ENCODE data around the gene ABTB1. TPM values are rescaled to one million over a fixed set of nuclear protein-coding genes. Genes with fewer than 3 reads are reported as not detected.

ABTB1 gene
- total and polyA plus RNA-seq, 5 donors from 2014 or later, result 120 to 130 (median 123) TPM

- Mint-ChIP-seq H3K9me3 (no peaks in the 10 kb centered on the region), H3K4me1 (no peaks in the 10 kb centered on the region), H3K4me3 (no peak overlapping the region), H3K27me3 (no peaks in the 10 kb centered on the region), H3K36me3 (peaks cover 2% of the 10 kb centered on the region), H3K27ac (no peak overlapping the region)
- no peaks in the 10 kb centered on the region for H3K4me1 ChIP-seq (ENCODE audit: control insufficient read depth, insufficient read depth, low read length, poor library complexity, severe bottlenecking)
- ATAC-seq (ENCODE audit: low read depth in 2 of 2), result no peak
- no peaks in the 10 kb centered on the region for H3K27me3 ChIP-seq (ENCODE audit: control insufficient read depth, insufficient read depth, low read length)
- H3K9me3 ChIP-seq (ENCODE audit: control insufficient read depth in 2 of 2, low read length in 2 of 2), result no peaks in the 10 kb centered on the region
- no peak overlapping the region for H3K4me3 ChIP-seq (ENCODE audit: low read depth, low read length)
- no peaks in the 10 kb centered on the region for H3K36me3 ChIP-seq (ENCODE audit: control insufficient read depth, insufficient read depth, low read length)
- no peak overlapping the region for H3K27ac ChIP-seq (ENCODE audit: insufficient read depth, low read length, poor library complexity, severe bottlenecking)
- DNase-seq, result no peak
These were observed 27.9 kb upstream of the ABTB1 start for GRCh38 chr3:127644641-127645370.

DNA sequence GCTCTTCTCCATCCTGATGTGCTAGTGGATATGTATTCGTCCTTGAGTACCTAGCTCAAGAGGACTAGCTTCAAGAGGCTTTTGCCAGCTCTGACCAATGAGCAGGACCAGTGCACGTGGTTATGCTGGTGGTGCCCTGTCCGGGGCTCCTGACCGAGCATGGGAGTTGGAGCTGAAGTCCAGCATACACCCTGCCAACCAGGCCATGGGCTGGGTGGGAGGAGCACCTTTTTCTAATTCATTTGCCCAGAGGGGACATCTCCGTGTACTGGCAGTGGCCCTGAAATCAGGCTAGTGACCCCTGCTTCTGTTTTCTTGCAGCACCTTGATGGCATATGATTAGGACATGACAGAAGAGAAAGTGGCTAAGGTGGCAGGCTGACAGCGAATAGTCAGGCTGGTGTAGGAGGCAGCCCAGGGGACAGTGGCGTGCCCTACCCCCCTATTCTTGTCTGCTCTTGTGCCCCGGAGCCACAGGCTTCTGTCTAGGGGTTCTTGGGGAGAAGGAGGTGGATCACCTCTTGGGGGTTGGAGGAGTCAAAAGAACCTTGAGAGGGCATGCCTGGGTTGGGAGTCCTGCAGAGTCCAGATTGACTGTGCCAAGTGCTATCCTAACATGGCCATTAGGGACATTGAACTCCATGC, 27.3 kb upstream of the ABTB1 start:
- Histone ChIP-seq H3K36me3 (ENCODE audit: control insufficient read depth, insufficient read depth, low read length) (no peaks in the 10 kb centered on the region), H3K9me3 (ENCODE audit: control insufficient read depth in 2 of 2, low read length in 2 of 2) (no peaks in the 10 kb centered on the region), H3K4me1 (ENCODE audit: control insufficient read depth, insufficient read depth, low read length, poor library complexity, severe bottlenecking) (no peaks in the 10 kb centered on the region), H3K27ac (ENCODE audit: insufficient read depth, low read length, poor library complexity, severe bottlenecking) (no peak overlapping the region), H3K27me3 (ENCODE audit: control insufficient read depth, insufficient read depth, low read length) (no peaks in the 10 kb centered on the region), H3K4me3 (ENCODE audit: low read depth, low read length) (no peak overlapping the region)
- no peaks in the 10 kb centered on the region for H3K27me3 Mint-ChIP-seq
- DNase-seq (no peak), ATAC-seq (ENCODE audit: low read depth in 2 of 2) (no peak)
- H3K27ac Mint-ChIP-seq, result no peak overlapping the region
- no peak overlapping the region for H3K4me3 Mint-ChIP-seq
- H3K4me1 Mint-ChIP-seq, result no peaks in the 10 kb centered on the region
- no peaks in the 10 kb centered on the region for H3K36me3 Mint-ChIP-seq
- H3K9me3 Mint-ChIP-seq, result no peaks in the 10 kb centered on the region

GRCh38 chr3:127646501-127647046, 26.2 kb upstream of the ABTB1 start:
- Histone ChIP-seq H3K4me3 (ENCODE audit: low read depth, low read length) (no peak overlapping the region), H3K4me1 (ENCODE audit: control insufficient read depth, insufficient read depth, low read length, poor library complexity, severe bottlenecking) (no peaks in the 10 kb centered on the region), H3K36me3 (ENCODE audit: control insufficient read depth, insufficient read depth, low read length) (no peaks in the 10 kb centered on the region), H3K9me3 (ENCODE audit: control insufficient read depth in 2 of 2, low read length in 2 of 2) (no peaks in the 10 kb centered on the region), H3K27ac (ENCODE audit: insufficient read depth, low read length, poor library complexity, severe bottlenecking) (no peak overlapping the region), H3K27me3 (ENCODE audit: control insufficient read depth, insufficient read depth, low read length) (no peaks in the 10 kb centered on the region)
- Mint-ChIP-seq H3K9me3 (no peaks in the 10 kb centered on the region), H3K27me3 (no peaks in the 10 kb centered on the region), H3K4me3 (no peak overlapping the region), H3K27ac (no peak overlapping the region), H3K4me1 (no peaks in the 10 kb centered on the region), H3K36me3 (no peaks in the 10 kb centered on the region)
- ATAC-seq (ENCODE audit: low read depth in 2 of 2) (no peak), DNase-seq (no peak)

- no peak for DNase-seq
- no peak overlapping the region for H3K4me3 Mint-ChIP-seq
- H3K9me3 ChIP-seq (ENCODE audit: control insufficient read depth in 2 of 2, low read length in 2 of 2), result no peaks in the 10 kb centered on the region
- H3K36me3 ChIP-seq (ENCODE audit: control insufficient read depth, insufficient read depth, low read length), result no peaks in the 10 kb centered on the region
- ATAC-seq (ENCODE audit: low read depth in 2 of 2), result no peak
- H3K4me1 ChIP-seq (ENCODE audit: control insufficient read depth, insufficient read depth, low read length, poor library complexity, severe bottlenecking), result no peaks in the 10 kb centered on the region
- no peaks in the 10 kb centered on the region for H3K27me3 ChIP-seq (ENCODE audit: control insufficient read depth, insufficient read depth, low read length)
- no peaks in the 10 kb centered on the region for H3K36me3 Mint-ChIP-seq
- no peaks in the 10 kb centered on the region for H3K4me1 Mint-ChIP-seq
- no peaks in the 10 kb centered on the region for H3K27me3 Mint-ChIP-seq
- H3K27ac Mint-ChIP-seq, result no peak overlapping the region
- H3K9me3 Mint-ChIP-seq, result no peaks in the 10 kb centered on the region
- H3K27ac ChIP-seq (ENCODE audit: insufficient read depth, low read length, poor library complexity, severe bottlenecking), result no peak overlapping the region
- H3K4me3 ChIP-seq (ENCODE audit: low read depth, low read length), result no peak overlapping the region
These were observed 25.4 kb upstream of the ABTB1 start for GRCh38 chr3:127647166-127647844.

DNA sequence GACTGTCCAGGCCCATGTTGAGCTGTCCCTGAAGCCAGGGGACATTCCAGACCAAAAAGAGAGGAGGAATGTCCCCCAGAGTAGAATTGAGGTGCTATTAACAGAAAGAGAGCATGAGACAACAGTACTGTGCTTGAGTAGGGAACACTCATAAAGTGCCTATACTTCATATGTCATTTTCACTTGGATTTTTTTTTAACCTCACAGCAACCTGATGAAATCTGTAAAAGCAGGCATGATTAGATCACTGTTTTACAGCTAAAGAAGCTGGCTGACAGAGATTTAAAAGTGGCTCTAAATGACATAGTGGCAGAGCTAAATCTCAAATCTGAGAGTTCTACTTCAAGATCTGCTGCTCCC, 24.9 kb upstream of the ABTB1 start:
- Mint-ChIP-seq H3K4me1 (no peaks in the 10 kb centered on the region), H3K9me3 (no peaks in the 10 kb centered on the region), H3K27me3 (no peaks in the 10 kb centered on the region), H3K36me3 (no peaks in the 10 kb centered on the region), H3K4me3 (no peak overlapping the region), H3K27ac (no peak overlapping the region)
- Histone ChIP-seq H3K27me3 (ENCODE audit: control insufficient read depth, insufficient read depth, low read length) (no peaks in the 10 kb centered on the region), H3K27ac (ENCODE audit: insufficient read depth, low read length, poor library complexity, severe bottlenecking) (no peak overlapping the region), H3K9me3 (ENCODE audit: control insufficient read depth in 2 of 2, low read length in 2 of 2) (no peaks in the 10 kb centered on the region), H3K36me3 (ENCODE audit: control insufficient read depth, insufficient read depth, low read length) (no peaks in the 10 kb centered on the region), H3K4me1 (ENCODE audit: control insufficient read depth, insufficient read depth, low read length, poor library complexity, severe bottlenecking) (no peaks in the 10 kb centered on the region), H3K4me3 (ENCODE audit: low read depth, low read length) (no peak overlapping the region)
- ATAC-seq (ENCODE audit: low read depth in 2 of 2) (no peak), DNase-seq (no peak)

- ATAC-seq (ENCODE audit: low read depth in 2 of 2), result no peak
- Mint-ChIP-seq H3K9me3 (no peaks in the 10 kb centered on the region), H3K36me3 (no peaks in the 10 kb centered on the region), H3K4me1 (no peaks in the 10 kb centered on the region), H3K27me3 (no peaks in the 10 kb centered on the region), H3K27ac (no peak overlapping the region), H3K4me3 (no peak overlapping the region)
- Histone ChIP-seq H3K27me3 (ENCODE audit: control insufficient read depth, insufficient read depth, low read length) (no peaks in the 10 kb centered on the region), H3K27ac (ENCODE audit: insufficient read depth, low read length, poor library complexity, severe bottlenecking) (no peak overlapping the region), H3K9me3 (ENCODE audit: control insufficient read depth in 2 of 2, low read length in 2 of 2) (no peaks in the 10 kb centered on the region), H3K36me3 (ENCODE audit: control insufficient read depth, insufficient read depth, low read length) (no peaks in the 10 kb centered on the region), H3K4me3 (ENCODE audit: low read depth, low read length) (no peak overlapping the region), H3K4me1 (ENCODE audit: control insufficient read depth, insufficient read depth, low read length, poor library complexity, severe bottlenecking) (no peaks in the 10 kb centered on the region)
- no peak for DNase-seq
These were observed 22.5 kb upstream of the ABTB1 start for GRCh38 chr3:127650236-127650635.

DNA sequence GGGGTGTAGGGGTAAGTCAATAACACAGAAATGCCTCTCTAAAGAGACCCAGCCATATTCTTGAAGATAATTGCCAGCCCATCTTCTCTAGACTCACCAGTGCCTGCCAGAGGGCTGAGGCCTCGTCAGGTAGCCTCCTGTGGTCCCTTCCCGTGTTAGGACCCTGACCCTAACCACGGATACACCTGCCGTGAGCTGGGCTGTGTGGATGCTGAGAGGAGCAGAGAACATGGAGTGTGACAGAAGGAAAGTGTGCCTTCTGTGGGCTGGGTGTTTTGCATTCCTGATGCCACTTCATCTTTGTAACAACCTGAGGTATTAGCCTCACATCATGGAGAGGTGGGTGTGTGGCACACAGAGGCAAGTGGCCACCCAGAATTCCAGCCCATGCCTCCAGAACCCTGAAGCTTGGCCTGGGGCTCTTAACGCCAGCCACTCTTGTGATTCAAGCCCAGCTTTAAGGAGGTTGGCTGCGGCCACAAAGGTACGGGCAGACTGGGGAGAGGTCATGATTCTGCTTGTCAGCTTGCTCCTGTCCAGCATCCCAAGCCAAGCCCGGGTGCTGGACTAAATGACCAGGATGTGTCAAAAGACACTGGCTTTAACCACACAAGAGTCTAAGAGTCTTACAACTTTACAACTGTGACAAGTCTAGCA, 21.1 kb upstream of the ABTB1 start:
- Mint-ChIP-seq H3K36me3 (no peaks in the 10 kb centered on the region), H3K4me1 (no peaks in the 10 kb centered on the region), H3K4me3 (no peak overlapping the region), H3K9me3 (no peaks in the 10 kb centered on the region), H3K27me3 (no peaks in the 10 kb centered on the region), H3K27ac (no peak overlapping the region)
- DNase-seq (no peak), ATAC-seq (ENCODE audit: low read depth in 2 of 2) (no peak)
- H3K27ac ChIP-seq (ENCODE audit: insufficient read depth, low read length, poor library complexity, severe bottlenecking), result no peak overlapping the region
- no peaks in the 10 kb centered on the region for H3K36me3 ChIP-seq (ENCODE audit: control insufficient read depth, insufficient read depth, low read length)
- no peaks in the 10 kb centered on the region for H3K9me3 ChIP-seq (ENCODE audit: control insufficient read depth in 2 of 2, low read length in 2 of 2)
- no peaks in the 10 kb centered on the region for H3K4me1 ChIP-seq (ENCODE audit: control insufficient read depth, insufficient read depth, low read length, poor library complexity, severe bottlenecking)
- H3K27me3 ChIP-seq (ENCODE audit: control insufficient read depth, insufficient read depth, low read length), result no peaks in the 10 kb centered on the region
- H3K4me3 ChIP-seq (ENCODE audit: low read depth, low read length), result no peak overlapping the region
